HG03108 (cell line): ENCODE results near the gene SERINC3.
"Not testable (repeated sequence)": the region's sequence is repeated elsewhere in the genome, so short reads cannot be mapped to it uniquely, and the experiment has no call there.

Experiments used
- ATAC-seq: cut with Tn5 transposase; IDR thresholded peaks from one replicate; pipeline ENCODE4 v1.9.1; 2021; ENCODE audit warnings: moderate library complexity; ENCODE audit not compliant: unreplicated experiment

The SERINC3 gene

GRCh38 chr20:44494681-44495080 lies 27.2 kb downstream of the SERINC3 start:
- no peak for ATAC-seq

GRCh38 chr20:44494266-44494665 lies 27.6 kb downstream of the SERINC3 start:
- no peak for ATAC-seq

- ATAC-seq, result no peak
Observed at GRCh38 chr20:44491635-44492395, 30.1 kb downstream of the SERINC3 start.

GRCh38 chr20:44489931-44490330 lies 31.9 kb downstream of the SERINC3 start:
- ATAC-seq, result no peak

GRCh38 chr20:44489223-44489622 lies 32.6 kb downstream of the SERINC3 start:
- no peak for ATAC-seq

GRCh38 chr20:44488551-44488950 lies 33.3 kb downstream of the SERINC3 start:
- ATAC-seq, result no peak

- no peak for ATAC-seq
Observed at GRCh38 chr20:44485830-44486198, 36.1 kb downstream of the SERINC3 start.

- ATAC-seq, result no peak
Observed at GRCh38 chr20:44485078-44485829, 36.6 kb downstream of the SERINC3 start.

- no peak for ATAC-seq
Observed at GRCh38 chr20:44483112-44483511, 38.8 kb downstream of the SERINC3 start.

- ATAC-seq, result no peak
Observed at GRCh38 chr20:44481719-44482416, 40.0 kb downstream of the SERINC3 start.

- no peak for ATAC-seq
Observed at GRCh38 chr20:44480097-44480496, 41.8 kb downstream of the SERINC3 start.

- ATAC-seq, result no peak
Observed at GRCh38 chr20:44479643-44480042, 42.2 kb downstream of the SERINC3 start.

GRCh38 chr20:44478206-44478605 lies 43.7 kb downstream of the SERINC3 start:
- no peak for ATAC-seq

GRCh38 chr20:44477151-44477550 lies 44.7 kb downstream of the SERINC3 start:
- ATAC-seq, result no peak

- ATAC-seq, result peak; percentile 92
Observed at GRCh38 chr20:44475694-44476560, 45.9 kb downstream of the SERINC3 start, which contains the start of gene TTPAL. Gene TTPAL (plus strand): TSS chr20:44475874. CDS start chr20:44480000, 4,126 bp downstream.

- ATAC-seq, result no peak
Observed at GRCh38 chr20:44475372-44475693, 46.5 kb downstream of the SERINC3 start.

- not testable (repeated sequence) for ATAC-seq
Observed at GRCh38 chr20:44472283-44472682, 49.6 kb downstream of the SERINC3 start.

- ATAC-seq, result no peak
Observed at GRCh38 chr20:44471481-44471882, 50.4 kb downstream of the SERINC3 start.

GRCh38 chr20:44470327-44470726 lies 51.5 kb downstream of the SERINC3 start:
- ATAC-seq, result no peak

GRCh38 chr20:44468044-44468782 lies 53.7 kb downstream of the SERINC3 start:
- ATAC-seq, result no peak
